Esophagus squamous epithelium (tissue), 4 donors: ENCODE results near the gene EXOC6.

ENCODE experiments used
- CTCF ChIP-seq, 6 experiments: fragments of 450-650 bp in 4 of 6; fragments of 200-600 bp in 2 of 6; sonication (generic) in 2 of 6; IDR thresholded peaks; one replicate each; pipeline ENCODE4 v1.5.1; 2016 to 2019; ENCODE audit warnings: antibody characterized with exemption in 6 of 6, mild to moderate bottlenecking in 4 of 6, moderate library complexity in 4 of 6
- POLR2A ChIP-seq, 4 donors: fragments of 450-650 bp; IDR thresholded peaks; one replicate each; pipeline ENCODE4 v1.6.1; 2017; ENCODE audit warnings: antibody characterized with exemption in 4 of 4, mild to moderate bottlenecking in 4 of 4, moderate library complexity in 3 of 4

DNA sequence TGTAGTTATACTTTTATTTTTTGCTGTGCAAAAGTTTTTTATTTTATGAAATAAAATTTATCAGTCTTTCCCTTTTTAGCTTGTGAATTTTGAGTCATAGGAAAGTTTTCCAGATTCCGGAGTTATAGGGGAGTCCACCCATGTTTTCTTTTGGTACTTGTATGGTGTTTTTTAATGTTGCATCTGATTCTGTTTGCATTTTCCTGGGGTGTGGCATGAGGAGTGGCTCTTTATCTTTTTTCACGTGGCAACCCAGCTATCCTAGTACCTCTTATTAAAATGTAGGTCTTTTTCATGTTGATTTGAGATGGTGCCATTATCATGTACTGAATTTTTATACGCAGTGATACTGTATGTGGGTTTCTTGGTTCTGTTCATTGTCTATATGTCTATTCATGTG lies 19.7 kb downstream of the EXOC6 start:
- TF ChIP-seq CTCF (IDR thresholded peaks at IDR 0.05): no peak
- no peak for TF ChIP-seq POLR2A (IDR thresholded peaks at IDR 0.05)
